ENCODE data around the gene DENND1A.

The DENND1A gene

GRCh38 chr9:123562844-123563346, 367.0 kb downstream of the DENND1A start:
- no peak for DNase-seq (ENCODE audit: low read depth)

- DNase-seq (ENCODE audit: low read depth), result no peak
These were observed 368.9 kb downstream of the DENND1A start for GRCh38 chr9:123561046-123561445.

- DNase-seq (ENCODE audit: low read depth), result no peak
These were observed 373.2 kb downstream of the DENND1A start for GRCh38 chr9:123556464-123557435.

- no peak for DNase-seq (ENCODE audit: low read depth)
These were observed 374.3 kb downstream of the DENND1A start for GRCh38 chr9:123555646-123556045.

GRCh38 chr9:123552530-123552929, 377.4 kb downstream of the DENND1A start:
- no peak for DNase-seq (ENCODE audit: low read depth)

- no peak for DNase-seq (ENCODE audit: low read depth)
These were observed 378.2 kb downstream of the DENND1A start for GRCh38 chr9:123551734-123552133.

- DNase-seq (ENCODE audit: low read depth), result no peak
These were observed 379.1 kb downstream of the DENND1A start for GRCh38 chr9:123550797-123551196.

GRCh38 chr9:123550012-123550411, 379.9 kb downstream of the DENND1A start:
- DNase-seq (ENCODE audit: low read depth), result no peak

- DNase-seq (ENCODE audit: low read depth), result peak; percentile 58
These were observed 381.0 kb downstream of the DENND1A start for GRCh38 chr9:123548741-123549545.

- DNase-seq (ENCODE audit: low read depth), result no peak
These were observed 385.7 kb downstream of the DENND1A start for GRCh38 chr9:123544007-123544827.

GRCh38 chr9:123543492-123543891, 386.4 kb downstream of the DENND1A start:
- DNase-seq (ENCODE audit: low read depth), result no peak

GRCh38 chr9:123542435-123543225, 387.3 kb downstream of the DENND1A start:
- no peak for DNase-seq (ENCODE audit: low read depth)

GRCh38 chr9:123541411-123541810, 388.5 kb downstream of the DENND1A start:
- no peak for DNase-seq (ENCODE audit: low read depth)

GRCh38 chr9:123540457-123540856, 389.5 kb downstream of the DENND1A start:
- no peak for DNase-seq (ENCODE audit: low read depth)

GRCh38 chr9:123537809-123538208, 392.1 kb downstream of the DENND1A start:
- no peak for DNase-seq (ENCODE audit: low read depth)

GRCh38 chr9:123536455-123536868, 393.5 kb downstream of the DENND1A start:
- DNase-seq (ENCODE audit: low read depth), result no peak

- no peak for DNase-seq (ENCODE audit: low read depth)
These were observed 395.6 kb downstream of the DENND1A start for GRCh38 chr9:123534336-123534735.

GRCh38 chr9:123530244-123530643, 399.7 kb downstream of the DENND1A start:
- DNase-seq (ENCODE audit: low read depth), result no peak

GRCh38 chr9:123528501-123528900, 401.4 kb downstream of the DENND1A start:
- DNase-seq (ENCODE audit: low read depth), result no peak

GRCh38 chr9:123527981-123528380, 401.9 kb downstream of the DENND1A start:
- no peak for DNase-seq (ENCODE audit: low read depth)

- no peak for DNase-seq (ENCODE audit: low read depth)
These were observed 404.0 kb downstream of the DENND1A start for GRCh38 chr9:123525957-123526356.
